ENCODE measurements around the gene SRRM2.

The SRRM2 gene

GRCh38 chr16:2737895-2738418 is 14.5 kb upstream of the SRRM2 start:
- no peak for DNase-seq (ENCODE audit: low read depth in 3 of 3, low spot score in 1 of 3)

GRCh38 chr16:2738615-2739014 is 13.8 kb upstream of the SRRM2 start:
- DNase-seq (ENCODE audit: low read depth in 3 of 3, low spot score in 1 of 3) = no peak

GRCh38 chr16:2739625-2740430 is 12.6 kb upstream of the SRRM2 start:
- no peak for DNase-seq (ENCODE audit: low read depth in 3 of 3, low spot score in 1 of 3)

DNA sequence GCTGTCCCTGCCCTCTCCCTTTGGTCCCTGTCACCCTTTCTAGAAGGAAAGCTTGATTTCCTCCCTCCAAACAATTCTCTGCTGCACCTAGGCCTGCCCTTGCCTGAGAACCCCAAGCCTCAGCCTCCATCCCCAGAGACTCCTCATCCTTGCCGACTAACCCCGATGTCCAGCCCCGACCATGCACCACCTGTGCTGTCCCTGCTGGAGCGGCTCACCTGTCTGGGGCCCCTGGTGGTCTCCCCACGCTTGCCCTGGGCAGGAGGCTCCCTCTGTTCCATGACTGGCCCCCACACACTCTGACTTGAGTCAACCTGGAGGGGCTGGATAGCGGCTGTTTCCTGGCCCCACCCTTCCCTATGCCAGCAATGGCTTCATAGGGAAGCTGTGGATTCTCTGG is 12.0 kb upstream of the SRRM2 start:
- no peak for DNase-seq (ENCODE audit: low read depth in 3 of 3, low spot score in 1 of 3)

GRCh38 chr16:2741168-2741567 is 11.3 kb upstream of the SRRM2 start:
- DNase-seq (ENCODE audit: low read depth in 3 of 3, low spot score in 1 of 3) = no peak

DNA sequence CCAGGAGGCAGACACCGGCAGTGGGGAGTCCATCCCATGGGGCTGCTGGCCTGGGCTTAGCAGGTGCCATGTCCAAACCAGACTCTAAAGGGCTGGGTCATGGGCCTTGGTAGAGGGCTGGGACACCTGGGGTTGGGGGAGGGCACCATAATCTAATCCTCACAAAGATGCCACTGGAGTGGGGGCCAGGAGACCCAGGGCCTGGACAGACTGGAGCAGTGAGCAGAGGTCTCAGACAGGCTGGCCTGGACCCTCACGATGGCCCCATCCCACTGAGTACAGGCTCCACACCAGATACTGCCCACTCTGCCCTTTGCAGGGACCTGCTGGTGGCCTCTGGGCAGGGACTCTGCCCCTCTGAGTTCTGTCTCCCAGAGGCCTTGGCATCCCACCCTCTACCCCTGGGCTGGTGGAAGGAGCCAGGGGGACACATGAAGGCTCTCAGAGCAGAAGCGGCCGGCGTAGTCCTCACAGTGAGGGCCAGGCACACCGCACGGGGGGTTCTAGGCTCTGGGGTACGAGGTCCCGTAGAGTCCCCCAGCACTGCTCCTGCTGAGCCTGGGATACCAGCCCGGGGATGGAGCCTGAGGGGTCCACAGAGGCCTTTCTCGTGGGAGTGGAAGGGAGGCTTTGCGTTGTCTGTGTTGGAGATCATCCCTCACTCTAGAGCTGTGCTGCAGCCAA is 10.0 kb upstream of the SRRM2 start:
- DNase-seq (ENCODE audit: low read depth in 3 of 3, low spot score in 1 of 3) = no peak

DNA sequence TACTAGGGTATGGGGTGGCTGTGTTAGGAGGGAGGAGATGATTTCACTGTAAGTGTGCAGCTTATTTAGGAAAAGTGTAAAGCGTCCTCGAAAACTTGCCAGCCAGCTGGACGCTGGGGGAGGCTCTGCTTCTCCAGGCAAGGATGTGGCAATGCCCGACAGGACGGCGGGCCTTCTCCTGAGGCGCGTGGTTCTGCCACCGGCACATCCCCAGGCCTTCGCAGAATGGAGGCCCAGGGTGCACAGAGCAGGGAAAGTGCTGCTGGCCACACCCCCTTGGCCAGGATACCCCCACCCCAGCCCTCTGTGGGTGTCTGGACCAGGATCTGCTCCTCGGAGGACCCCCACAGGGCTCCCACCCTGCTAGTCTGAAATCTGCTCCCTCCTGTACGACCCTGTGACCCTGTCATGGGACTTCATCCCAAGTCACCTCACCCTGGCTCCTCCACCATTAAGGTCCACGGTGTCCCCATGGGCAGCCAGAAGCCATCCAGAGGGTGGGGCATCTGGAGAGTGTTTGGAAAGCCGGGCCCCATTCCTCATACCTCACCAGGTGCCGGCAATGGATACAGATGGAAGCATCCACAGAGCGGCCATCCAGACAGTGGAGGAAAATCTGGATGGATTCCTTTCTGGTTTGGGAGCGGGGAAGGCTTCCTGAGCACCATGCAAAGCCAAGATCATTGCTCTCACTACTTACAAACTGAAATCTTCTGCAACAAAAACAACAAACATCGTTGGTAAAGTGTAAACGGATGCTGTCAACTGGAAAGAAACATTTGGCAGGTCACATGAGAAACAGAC is 9.2 kb upstream of the SRRM2 start:
- no peak for DNase-seq (ENCODE audit: low read depth in 3 of 3, low spot score in 1 of 3)

- no peak for DNase-seq (ENCODE audit: low read depth in 3 of 3, low spot score in 1 of 3)
Measured at GRCh38 chr16:2744711-2745110, 7.7 kb upstream of the SRRM2 start.

DNA sequence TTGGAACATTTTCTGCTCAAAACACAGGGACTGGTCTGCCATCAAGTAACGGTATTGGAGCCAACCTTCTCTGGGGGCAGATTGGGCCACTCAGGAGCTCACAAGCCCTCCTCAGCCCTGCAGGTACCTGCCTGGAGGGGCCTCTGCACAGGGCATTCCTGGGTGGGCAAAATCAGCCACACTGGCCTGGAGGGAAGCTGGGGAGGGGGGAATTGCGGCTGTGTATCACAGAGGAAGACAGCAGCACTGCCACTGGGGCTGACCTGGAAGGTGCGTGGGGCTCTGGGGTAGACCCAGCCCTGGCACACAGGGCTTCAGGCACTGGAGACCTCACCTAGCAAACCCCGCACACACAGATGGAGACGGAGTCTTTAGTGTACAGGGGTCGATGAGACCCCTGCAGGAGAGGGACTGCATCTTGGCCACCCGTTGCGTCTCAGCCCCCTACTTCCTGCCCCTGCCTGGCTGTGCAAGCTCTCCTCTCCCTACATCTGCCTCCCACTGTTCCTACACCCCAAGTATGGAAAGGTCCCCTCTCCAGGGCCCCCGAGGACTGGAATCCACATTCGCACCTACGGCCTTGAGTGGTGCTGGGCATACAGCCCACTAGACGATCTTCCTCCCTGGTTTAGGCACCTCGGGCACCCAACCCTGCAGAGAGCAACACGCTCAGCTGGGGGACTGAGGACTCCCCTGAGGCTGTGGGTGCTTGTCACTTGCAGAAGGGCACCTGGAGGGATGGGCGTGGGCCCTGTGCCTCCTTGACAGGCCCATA is 7.1 kb upstream of the SRRM2 start:
- DNase-seq (ENCODE audit: low read depth in 3 of 3, low spot score in 1 of 3) = no peak

DNA sequence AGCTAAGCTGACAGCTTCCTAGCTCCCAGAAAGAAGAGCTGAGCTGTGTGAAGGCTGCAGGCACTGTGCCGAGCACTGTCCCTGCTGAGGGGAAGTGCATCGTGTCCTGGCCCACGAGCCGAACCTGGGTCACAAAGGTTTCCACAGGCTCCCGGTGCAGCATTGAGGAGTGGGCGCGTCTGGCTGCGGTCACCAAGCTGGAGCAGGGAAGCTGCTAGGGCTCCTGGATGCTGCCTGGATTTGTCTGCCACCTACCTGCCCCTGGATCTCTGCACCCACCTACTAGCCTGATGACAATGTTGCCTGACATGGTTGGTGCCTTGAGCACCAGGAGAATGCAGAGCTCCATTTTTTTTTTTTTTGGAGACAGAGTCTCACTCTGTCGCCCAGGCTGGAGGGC is 6.5 kb upstream of the SRRM2 start:
- no peak for DNase-seq (ENCODE audit: low read depth in 3 of 3, low spot score in 1 of 3)

GRCh38 chr16:2748757-2749455 is 3.5 kb upstream of the SRRM2 start:
- no peak for DNase-seq (ENCODE audit: low read depth in 3 of 3, low spot score in 1 of 3)

DNA sequence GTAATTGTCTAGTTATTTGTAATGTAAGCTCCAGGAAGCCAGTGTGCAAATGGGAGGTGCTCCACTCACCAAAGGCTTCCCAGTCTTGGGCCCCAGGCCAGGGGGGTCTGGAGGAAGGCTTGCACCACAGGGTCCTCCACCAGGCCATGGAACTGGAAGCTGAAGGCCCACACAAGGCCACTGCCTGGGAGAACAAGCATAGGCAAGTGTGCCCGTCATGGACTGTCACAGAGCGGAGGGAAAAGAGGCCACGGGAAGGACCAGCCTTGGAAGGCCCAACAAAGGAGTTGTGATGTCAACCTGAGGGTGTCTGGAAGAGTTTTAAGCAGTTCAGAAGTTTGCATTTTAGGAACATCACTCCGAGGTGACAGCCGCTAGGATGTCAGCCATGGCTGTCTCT is 3.0 kb upstream of the SRRM2 start:
- DNase-seq (ENCODE audit: low read depth in 3 of 3, low spot score in 1 of 3) = no peak

- no peak for DNase-seq (ENCODE audit: low read depth in 3 of 3, low spot score in 1 of 3)
Measured at GRCh38 chr16:2749936-2750335, 2.5 kb upstream of the SRRM2 start.

DNA sequence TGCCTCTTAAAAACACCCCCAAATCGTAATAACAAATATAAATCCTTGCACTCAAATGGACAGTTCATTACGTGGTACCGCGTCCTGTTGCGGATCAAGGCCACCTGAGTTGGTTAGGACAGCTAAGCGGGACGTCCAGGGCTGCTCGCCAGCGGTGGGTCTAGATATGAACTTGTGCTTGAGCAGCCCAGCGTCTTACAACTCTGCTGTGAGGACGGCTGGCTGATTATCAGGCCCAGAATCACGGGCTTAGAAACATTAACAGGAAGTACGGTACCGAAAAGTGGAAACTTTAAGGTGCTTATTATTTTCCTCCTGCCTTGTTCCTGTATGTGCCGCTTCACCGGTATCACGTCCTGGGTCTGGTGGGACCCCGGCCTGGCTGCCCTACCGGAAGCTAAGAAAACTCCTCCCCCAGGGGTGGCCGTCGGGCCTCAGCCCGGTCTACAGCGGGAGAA is 832 bp upstream of the SRRM2 start:
- DNase-seq (ENCODE audit: low read depth in 3 of 3, low spot score in 1 of 3) = no peak

GRCh38 chr16:2752850-2753732 is 653 bp downstream of the SRRM2 start:
- DNase-seq (ENCODE audit: low read depth in 3 of 3, low spot score in 1 of 3) = peak in 2 of 3 donors; percentile 17 to 26

GRCh38 chr16:2753733-2754020 is 1.2 kb downstream of the SRRM2 start:
- DNase-seq (ENCODE audit: low read depth in 3 of 3, low spot score in 1 of 3) = no peak

- DNase-seq (ENCODE audit: low read depth in 3 of 3, low spot score in 1 of 3) = no peak
Measured at GRCh38 chr16:2755158-2755557, 2.7 kb downstream of the SRRM2 start.

GRCh38 chr16:2756288-2757015 is 4.0 kb downstream of the SRRM2 start:
- no peak for DNase-seq (ENCODE audit: low read depth in 3 of 3, low spot score in 1 of 3)

DNA sequence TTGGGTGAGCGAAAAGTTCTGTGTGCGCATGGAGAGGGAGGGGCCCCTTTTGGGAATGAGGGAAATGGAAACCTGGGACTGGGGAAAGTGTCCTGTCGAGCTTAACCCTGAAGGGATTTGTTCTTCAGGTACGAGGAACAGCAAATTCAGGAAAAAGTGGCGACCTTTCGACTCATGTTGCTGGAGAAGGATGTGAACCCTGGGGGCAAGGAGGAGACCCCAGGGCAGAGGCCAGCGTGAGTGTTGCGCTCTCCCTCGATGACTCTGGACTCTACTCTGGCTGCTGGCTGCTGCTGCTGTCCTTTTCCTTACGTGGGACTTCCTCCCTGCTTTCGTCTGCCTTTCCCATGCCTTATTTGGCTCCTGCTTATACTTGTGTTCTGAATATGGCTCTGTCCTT is 4.9 kb downstream of the SRRM2 start:
- no peak for DNase-seq (ENCODE audit: low read depth in 3 of 3, low spot score in 1 of 3)

Measured in stimulated activated CD4-positive, alpha-beta T cell treated with anti-CD3 and anti-CD28 coated beads, TNF-alpha, amount 100 ng/mL, for 1 hour (primary cell).